Stomach (tissue), 4 donors: ENCODE data around the gene DNAJB8.

Experiments
- CTCF ChIP-seq, 7 experiments: fragments of 450-650 bp in 4 of 7; fragments of 200-600 bp in 3 of 7; sonication (generic) in 3 of 7; IDR thresholded peaks; one replicate each; pipeline ENCODE4 v1.5.1; 2016 to 2019; ENCODE audit warnings: antibody characterized with exemption in 7 of 7, control low read depth in 2 of 7, mild to moderate bottlenecking in 1 of 7
- POLR2AphosphoS5 ChIP-seq, 3 donors: sonication (generic); formaldehyde crosslinking; IDR thresholded peaks; one replicate each; pipeline ENCODE4 v1.6.1; 2016; ENCODE audit warnings: antibody characterized with exemption in 3 of 3

GRCh38 chr3:128449111-128449638 is 17.5 kb downstream of the DNAJB8 start:
- TF ChIP-seq POLR2AphosphoS5 (IDR thresholded peaks at IDR 0.05): no peak
- TF ChIP-seq CTCF (IDR thresholded peaks at IDR 0.05): no peak
